HepG2 (cell line): ENCODE results near the gene ZNF511. TPM values are rescaled to one million over a fixed set of nuclear protein-coding genes. Genes with fewer than 3 reads are reported as not detected.

ENCODE experiments used
- ATAC-seq: fragments of 200-7000 bp; cut with Tn5 transposase; 3 replicates; pipeline ENCODE4 v1.9.1; 2020; ENCODE audit warnings: mild to moderate bottlenecking, moderate library complexity
- BruUV-seq: library from RNA; stranded (reverse); fragments of 400-500 nt; replicated peaks from 2 replicates; lab custom pipeline; 2021; lab: Mats Ljungman, UMichigan
- CTCF ChIA-PET: fragments of 300-600 bp; formaldehyde crosslinking; extraction: SDS; loops from one replicate; lab custom pipeline; 2021; ENCODE audit warnings: low total read pairs, inconsistent platforms, low intra/inter-chr PET ratio; lab: Yijun Ruan, JAX
- POLR2A ChIA-PET: fragments of 350-600 bp; sonication (Branson Sonifier 250); formaldehyde crosslinking; loops from one replicate; lab custom pipeline; 2020; ENCODE audit warnings: antibody characterized with exemption, inconsistent platforms; lab: Yijun Ruan, JAX
- DNase-seq: peaks from one replicate; pipeline ENCODE4 v3.0.0-alpha.2; 2015; ENCODE audit warnings: low spot score
- FAIRE-seq: peaks from 3 replicates; lab custom pipeline; 2011; peaks lifted over from hg19 to GRCh38; lab: Jason Lieb, UNC
- H2AFZ ChIP-seq: one replicate; pipeline ENCODE4 v1.6.1; 2011; ENCODE audit warnings: low read length, inconsistent platforms
- H3K27ac ChIP-seq: fragments of 300-600 bp; 3 replicates; pipeline ENCODE4 v1.8.0; 2011; ENCODE audit warnings: mixed run types, mild to moderate bottlenecking, mixed read lengths, low read length, inconsistent platforms; ENCODE audit not compliant: insufficient read depth; ENCODE audit errors: extremely low read length
- H3K27me3 ChIP-seq, 2 experiments: fragments of 200-600 bp in 1 of 2; 2 replicates in 1 of 2; 3 replicates in 1 of 2; pipeline versions ENCODE4 v1.6.0 to v1.8.0; 2011; ENCODE audit warnings: low read length in 2 of 2, mild to moderate bottlenecking in 2 of 2, moderate library complexity in 2 of 2, inconsistent platforms in 1 of 2; ENCODE audit not compliant: insufficient read depth in 2 of 2, control insufficient read depth in 1 of 2
- H3K36me3 ChIP-seq, 2 experiments: fragments of 200-600 bp in 1 of 2; replicated peaks in 1 of 2; 2 replicates in 1 of 2; 3 replicates in 1 of 2; pipeline versions ENCODE4 v1.5.1 to v1.8.0; 2011; ENCODE audit warnings: low read length in 2 of 2, inconsistent platforms in 1 of 2; ENCODE audit not compliant: insufficient read depth in 2 of 2, control insufficient read depth in 1 of 2
- H3K4me1 ChIP-seq: 2 replicates; pipeline ENCODE4 v1.5.1; 2012; ENCODE audit warnings: low read length, inconsistent platforms; ENCODE audit not compliant: insufficient read depth
- H3K4me2 ChIP-seq: 2 replicates; pipeline ENCODE4 v1.6.0; 2011; ENCODE audit warnings: low read depth, low read length, inconsistent platforms
- H3K4me3 ChIP-seq, 3 experiments: fragments of 200-600 bp in 1 of 3; sonication (generic), shearing (Covaris generic) in 1 of 3; replicated peaks in 1 of 3; 2 replicates each; pipeline ENCODE4 v1.5.1; 2011 to 2016; ENCODE audit warnings: low read length in 3 of 3, inconsistent platforms in 2 of 3, low read depth in 2 of 3, mild to moderate bottlenecking in 2 of 3, control low read depth in 1 of 3, mixed read lengths in 1 of 3; ENCODE audit not compliant: insufficient read depth in 1 of 3
- H3K79me2 ChIP-seq: one replicate; pipeline ENCODE4 v1.6.1; 2011; ENCODE audit warnings: low read length, inconsistent platforms; ENCODE audit not compliant: insufficient read depth
- H3K9ac ChIP-seq: 2 replicates; pipeline ENCODE4 v1.6.0; 2011; ENCODE audit warnings: mild to moderate bottlenecking, low read depth, low read length, inconsistent platforms; ENCODE audit not compliant: insufficient read depth
- H3K9me3 ChIP-seq: 2 replicates; pipeline ENCODE4 v1.5.1; 2012; ENCODE audit warnings: mild to moderate bottlenecking, low read length
- H4K20me1 ChIP-seq: 2 replicates; pipeline ENCODE4 v1.6.0; 2011; ENCODE audit warnings: inconsistent platforms, mild to moderate bottlenecking, low read length, moderate library complexity; ENCODE audit not compliant: insufficient read depth
- AGO2 ChIP-seq: fragments of 200-400 bp; formaldehyde crosslinking; optimal IDR thresholded peaks from 2 replicates; pipeline ENCODE3; 2017; ENCODE audit warnings: mild to moderate bottlenecking, low read depth, low read length, moderate library complexity
- MYC ChIP-seq: sonication (generic); formaldehyde crosslinking; IDR thresholded peaks from 2 replicates; pipeline ENCODE4 v1.9.0; 2021; ENCODE audit warnings: missing genetic modification reagents, borderline replicate concordance
- SNAI1 ChIP-seq: sonication (generic); formaldehyde crosslinking; IDR thresholded peaks from 2 replicates; pipeline ENCODE4 v1.5.0; 2020; ENCODE audit warnings: mild to moderate bottlenecking, missing genetic modification reagents, borderline replicate concordance
- WGBS: methylation state at CpG from one replicate; pipeline ENCODE4 v1.1.6; 2017; ENCODE audit warnings: low lambda C conversion rate; 5-methylcytosine and 5-hydroxymethylcytosine counted together
- in situ Hi-C: cut with HindIII; loops from 2 replicates; pipeline ENCODE4 v1.10.0; 2017; ENCODE audit warnings: low pct_unique_long_range_greater_than_20kb; ENCODE audit not compliant: extremely low pct_ligation_motif_present
- intact Hi-C: fragments of 100-400 bp; cut with micrococcal nuclease; formaldehyde crosslinking; loops from one replicate; pipeline ENCODE4 v1.10.0; 2022; ENCODE audit not compliant: unreplicated experiment
- polyA plus RNA-seq, 8 experiments: library from polyadenylated mRNA; depleted of rRNA in 3 of 8; stranded (reverse) in 7 of 8; unstranded in 1 of 8; fragments of >200 nt; fragmentation: Illumina TruSeq in 4 of 8; extraction: Trizol in 4 of 8; gene quantifications; 2 replicates each; pipeline versions ENCODE4 v1.2.1 to v1.2.3, GENCODE V29; 2011 to 2016; ENCODE audit warnings: low read depth in 4 of 8, missing spikeins in 1 of 8, mixed read lengths in 1 of 8; ENCODE audit not compliant: insufficient read depth in 1 of 8
- total RNA-seq, 5 experiments: library from RNA; depleted of rRNA; stranded (reverse); fragments of >200 nt; fragmentation: Illumina TruSeq; extraction: Trizol; gene quantifications; 2 replicates each; pipeline ENCODE4 v1.2.3, GENCODE V29; 2016; ENCODE audit warnings: low read depth in 1 of 5

ZNF511 gene
- total and polyA plus RNA-seq, 2 of the 13 experiments (the other 11 are each of a cell fraction or from before 2014, with no cell fraction given), result 35.6 to 66.4 TPM

DNA sequence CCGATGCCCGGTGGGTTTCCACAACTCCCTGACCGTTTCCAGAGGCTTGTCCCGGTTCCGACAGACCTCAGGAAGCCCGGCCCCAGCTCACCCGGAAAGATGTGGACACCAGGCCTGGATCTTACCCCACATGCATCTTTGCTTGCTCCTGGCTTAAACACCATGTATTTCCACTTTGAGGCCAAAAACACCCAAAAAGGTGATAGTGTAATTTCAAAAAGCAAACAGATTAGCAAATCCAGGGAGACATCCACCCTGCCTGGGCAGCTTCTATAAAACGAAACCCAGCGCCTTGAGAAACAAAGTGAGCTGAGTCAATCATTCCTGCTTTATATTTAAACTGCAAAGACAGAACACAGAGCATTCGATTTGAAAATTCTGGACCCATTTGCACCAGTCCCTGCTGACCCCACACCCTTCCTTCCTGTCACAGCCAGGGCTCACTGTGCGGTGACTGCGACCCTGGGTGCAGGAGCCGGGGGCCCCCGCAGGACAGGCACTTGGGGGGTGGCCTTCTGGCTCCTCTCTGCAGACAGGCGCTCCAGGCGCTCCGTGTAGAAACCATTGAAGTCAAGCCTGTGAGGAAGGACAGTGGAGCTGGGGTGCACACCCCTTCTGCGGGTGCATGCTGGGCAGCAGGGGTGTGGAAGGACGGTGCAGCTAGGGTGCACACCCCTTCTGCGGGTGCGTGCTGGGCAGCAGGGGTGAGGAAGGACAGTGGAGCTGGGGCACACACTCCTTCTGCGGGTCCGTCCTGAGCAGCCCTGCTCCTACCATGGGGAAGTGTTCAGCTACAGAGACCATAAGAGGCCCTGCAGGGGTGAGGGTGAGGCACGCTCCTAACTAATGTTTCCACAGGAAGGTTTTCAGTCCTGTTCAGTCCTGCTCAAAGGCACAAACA lies 29.1 kb upstream of the ZNF511 start:
- Histone ChIP-seq H3K27me3 (peaks cover 0 to 20% of the 10 kb centered on the region in 2 experiments; a peak in 3 of 5 replicates), H3K4me3 (no peak overlapping the region), H3K9ac (no peak overlapping the region), H3K79me2 (no peaks in the 10 kb centered on the region), H4K20me1 (peaks cover 7% of the 10 kb centered on the region; the same call in 1 of the 2 replicates), H3K27ac (no peak overlapping the region), H3K36me3 (peaks cover 20 to 34% of the 10 kb centered on the region in 2 experiments; a peak in 4 of 5 replicates), H3K9me3 (no peaks in the 10 kb centered on the region), H2AFZ (no peak overlapping the region), H3K4me2 (no peak overlapping the region), H3K4me1 (peaks cover 23% of the 10 kb centered on the region)
- POLR2A ChIA-PET, result no interaction called here
- TF ChIP-seq SNAI1, result no peak
- TF ChIP-seq AGO2, result peak; percentile 5
- 91% methylated on average over 16 of the region's 24 CpGs for WGBS
- DNase-seq (no peak), ATAC-seq (no peak), FAIRE-seq (no peak)
- CTCF ChIA-PET, result no interaction called here
- in situ Hi-C loops (no loop called here), intact Hi-C loops (no loop called here)
- no TSS peak for BruUV-seq

DNA sequence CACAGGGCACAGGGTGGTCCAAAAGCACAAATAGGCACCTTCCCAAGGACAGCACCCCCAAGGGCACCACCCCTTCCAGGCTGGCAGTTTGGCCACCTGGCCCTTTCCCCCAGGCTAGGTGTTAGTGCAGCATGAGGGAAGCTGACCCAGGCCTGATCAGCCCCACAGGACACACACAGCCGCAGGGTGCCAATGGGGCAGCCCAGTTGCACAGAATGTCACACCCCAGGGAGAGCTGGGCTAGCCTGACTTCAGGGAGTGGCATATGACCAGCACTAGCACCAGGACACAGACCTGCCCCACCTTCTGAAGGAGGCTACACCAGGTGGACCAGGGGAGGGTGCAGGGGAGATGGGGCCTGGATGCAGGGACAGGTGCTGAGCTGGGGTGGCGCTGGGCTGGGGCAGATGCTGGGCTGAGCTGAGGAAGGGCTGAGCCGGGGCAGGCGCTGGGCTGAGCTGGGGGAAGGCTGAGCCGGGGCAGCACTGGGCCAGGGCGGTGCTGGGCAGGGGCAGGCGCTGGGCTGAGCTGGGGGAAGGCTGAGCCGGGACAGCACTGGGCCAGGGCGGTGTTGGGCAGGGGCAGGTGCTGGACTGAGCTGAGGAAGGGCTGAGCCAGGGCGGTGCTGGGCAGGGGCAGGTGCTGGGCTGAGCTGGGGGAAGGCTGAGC lies 28.2 kb upstream of the ZNF511 start:
- H3K9ac ChIP-seq, result no peak overlapping the region
- peaks cover 23% of the 10 kb centered on the region for H3K4me1 ChIP-seq
- H3K9me3 ChIP-seq, result no peaks in the 10 kb centered on the region
- DNase-seq (no peak), ATAC-seq (no peak), FAIRE-seq (no peak)
- BruUV-seq, result no TSS peak
- intact Hi-C loops, result no loop called here
- POLR2A ChIA-PET, result no interaction called here
- no peak for TF ChIP-seq MYC
- TF ChIP-seq AGO2, result peak; percentile 24
- H3K27ac ChIP-seq, result no peak overlapping the region
- WGBS, result 88% methylated on average over 9 of the region's 10 CpGs
- no peak overlapping the region for H3K4me3 ChIP-seq
- CTCF ChIA-PET, result no interaction called here
- peaks cover 7% of the 10 kb centered on the region; the same call in 1 of the 2 replicates for H4K20me1 ChIP-seq
- H3K4me2 ChIP-seq, result no peak overlapping the region
- in situ Hi-C loops, result no loop called here
- H3K27me3 ChIP-seq, result peaks cover 0 to 10% of the 10 kb centered on the region in 2 experiments; a peak in 3 of 5 replicates
- no peak overlapping the region for H2AFZ ChIP-seq
- peaks cover 22 to 41% of the 10 kb centered on the region in 2 experiments; a peak in 4 of 5 replicates for H3K36me3 ChIP-seq
- H3K79me2 ChIP-seq, result no peaks in the 10 kb centered on the region
